Measurements from ENCODE around the gene TCF3.

TCF3 gene

DNA sequence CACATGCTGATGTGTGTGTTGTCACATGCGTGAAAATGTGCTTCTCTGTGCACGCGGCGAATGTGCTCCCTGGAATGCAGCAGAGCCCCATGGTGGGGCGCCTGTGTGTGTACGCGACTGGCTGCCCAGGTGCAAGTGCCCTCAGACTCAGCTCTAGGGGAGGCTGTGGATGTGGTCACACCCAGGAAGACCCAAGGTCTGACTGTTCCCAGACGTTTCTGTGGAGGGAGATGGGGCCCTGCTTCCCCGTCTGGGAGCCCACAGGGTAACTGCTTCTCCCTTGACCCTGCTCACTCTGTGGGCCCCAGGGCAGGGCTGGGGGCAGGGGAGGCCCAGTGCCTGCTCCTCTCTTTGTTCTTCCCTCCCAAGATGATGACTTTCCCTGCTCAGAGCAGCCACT is 39.3 kb downstream of the TCF3 start:
- no peak for DNase-seq (ENCODE audit: extremely low read depth in 1 of 2, low read depth in 1 of 2)

DNA sequence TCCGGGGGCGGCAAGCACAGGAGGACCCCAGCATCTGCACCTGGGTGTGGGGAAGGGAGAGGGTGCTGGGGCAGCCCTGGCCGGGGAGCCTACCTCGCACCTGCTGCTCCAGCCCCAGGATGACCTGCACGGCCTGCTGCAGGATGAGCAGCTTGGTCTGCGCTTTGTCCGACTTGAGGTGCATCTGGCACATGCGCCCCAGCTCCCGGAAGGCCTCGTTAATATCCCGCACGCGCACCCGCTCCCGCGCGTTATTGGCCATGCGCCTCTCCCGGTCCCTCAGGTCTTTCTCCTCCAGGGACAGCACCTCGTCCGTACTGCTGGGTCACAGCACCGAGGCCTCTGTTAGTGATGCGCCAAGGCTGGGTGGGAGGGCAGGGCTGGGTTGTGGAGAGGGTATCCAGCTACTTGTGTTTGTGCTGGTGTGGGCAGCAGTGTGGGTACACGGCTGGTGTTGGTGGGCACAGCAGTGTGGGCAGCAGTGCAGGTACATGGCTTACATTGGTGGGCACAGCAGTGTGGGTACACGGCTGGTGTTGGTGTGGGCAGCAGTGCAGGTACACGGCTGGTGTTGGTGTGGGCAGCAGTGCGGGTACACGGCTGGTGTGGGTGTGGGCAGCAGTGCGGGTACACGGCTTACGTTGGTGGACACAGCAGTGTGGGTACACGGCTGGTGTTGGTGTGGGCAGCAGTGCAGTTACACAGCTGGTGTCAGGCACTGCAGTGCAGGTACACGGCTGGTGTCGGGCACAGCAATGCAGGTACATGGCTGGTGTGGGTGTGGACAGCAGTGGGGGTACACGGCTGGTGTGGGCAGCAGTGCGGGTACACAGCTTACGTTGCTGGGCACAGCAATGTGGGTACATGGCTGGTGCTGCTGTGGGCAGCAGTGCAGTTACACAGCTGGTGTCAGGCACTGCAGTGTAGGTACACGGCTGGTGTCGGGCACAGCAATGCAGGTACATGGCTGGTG is 40.0 kb downstream of the TCF3 start:
- no peak for DNase-seq (ENCODE audit: extremely low read depth in 1 of 2, low read depth in 1 of 2)

DNA sequence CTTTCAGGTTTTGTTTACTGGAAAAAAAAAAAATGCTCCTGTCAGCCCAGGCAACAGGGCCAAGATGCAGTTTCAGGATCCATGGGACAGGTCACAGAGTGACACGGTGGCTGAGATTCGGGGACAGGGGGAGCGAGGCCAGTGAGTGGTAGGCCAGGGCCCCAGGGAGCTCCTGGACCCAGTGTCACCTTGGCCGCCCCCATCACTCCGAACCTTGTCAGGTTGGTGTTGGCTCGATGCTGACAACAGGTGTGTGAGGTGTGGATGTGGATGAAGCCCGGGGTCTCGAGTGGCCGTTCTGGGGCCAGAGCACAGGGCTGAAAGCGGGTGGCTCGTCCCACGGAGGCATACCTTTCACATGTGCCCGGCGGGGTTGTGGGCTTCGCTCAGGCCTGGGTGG is 41.1 kb downstream of the TCF3 start:
- no peak for DNase-seq (ENCODE audit: extremely low read depth in 1 of 2, low read depth in 1 of 2)

DNA sequence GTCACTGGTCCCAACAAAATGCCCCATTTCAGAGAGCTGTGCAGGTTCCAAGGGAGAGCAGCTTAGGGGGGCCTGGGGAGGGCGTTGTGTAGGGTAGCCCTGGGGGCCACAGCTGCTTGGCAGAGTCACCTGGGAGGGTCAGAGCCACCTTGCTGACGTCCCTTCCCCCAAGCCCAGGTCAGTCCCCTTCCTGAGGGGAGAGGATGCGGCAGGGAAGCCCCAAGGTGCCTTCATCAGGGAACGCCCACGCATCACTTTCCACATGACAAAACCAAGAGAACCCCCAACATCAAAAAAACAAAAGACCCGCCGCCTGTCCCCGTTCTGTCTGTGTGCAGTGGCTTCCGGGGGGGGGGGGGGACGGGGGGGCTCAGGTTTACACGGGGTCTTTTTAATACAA is 41.8 kb downstream of the TCF3 start:
- DNase-seq (ENCODE audit: extremely low read depth in 1 of 2, low read depth in 1 of 2): peak in 1 of 2 donors; percentile 25

DNA sequence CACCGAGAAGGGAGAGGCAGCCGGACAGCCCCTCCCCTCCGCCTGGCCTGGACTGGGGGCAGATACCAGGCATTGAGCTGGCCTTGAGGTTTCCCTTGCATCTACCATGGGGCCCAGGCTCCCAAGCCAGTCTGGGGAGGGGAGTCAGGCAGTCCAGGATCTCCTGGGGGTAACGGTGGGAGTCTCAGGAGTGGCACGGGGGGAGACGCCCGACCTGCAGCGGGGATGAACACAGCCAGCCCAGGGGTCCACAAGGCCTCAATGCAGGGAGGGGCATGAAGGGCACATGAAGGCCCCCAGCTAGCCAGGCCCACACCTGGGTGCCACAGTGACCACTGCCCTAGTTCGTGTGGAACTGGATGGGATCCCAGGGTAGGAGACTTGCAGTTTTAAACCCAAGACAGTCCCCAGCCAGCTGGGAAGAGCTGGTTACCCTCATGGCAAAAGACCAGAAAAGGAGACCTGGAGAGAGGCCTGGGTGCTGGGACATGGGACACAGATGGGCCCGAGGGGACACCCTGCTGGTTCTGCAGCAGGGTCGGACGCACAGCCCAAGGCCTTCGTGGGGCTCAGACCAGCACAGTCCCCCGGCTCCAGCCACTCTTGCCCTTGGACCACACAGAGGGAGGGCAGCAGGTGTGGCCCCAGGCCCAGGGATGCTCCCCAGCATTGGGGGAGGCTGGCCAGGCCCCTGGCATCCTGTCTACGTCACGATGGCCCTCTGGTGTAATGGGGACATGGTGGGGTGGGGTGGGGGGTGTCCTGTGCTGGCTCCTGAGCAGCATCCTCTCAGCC is 42.5 kb downstream of the TCF3 start:
- no peak for DNase-seq (ENCODE audit: extremely low read depth in 1 of 2, low read depth in 1 of 2)

DNA sequence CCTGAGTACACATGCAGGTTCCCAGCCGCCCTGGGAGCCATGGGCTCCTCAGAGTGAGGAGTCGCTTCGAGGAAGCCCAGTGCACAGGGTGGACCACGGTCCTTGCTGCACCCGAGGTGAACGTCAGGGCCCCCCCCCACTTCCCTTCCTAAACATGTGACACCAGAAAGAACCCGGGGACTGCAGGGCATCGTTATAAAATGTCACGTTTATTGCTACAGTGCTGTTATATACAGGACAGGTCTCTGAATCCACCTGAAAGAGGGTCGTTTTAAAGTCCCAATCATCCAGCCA is 43.4 kb downstream of the TCF3 start:
- no peak for DNase-seq (ENCODE audit: extremely low read depth in 1 of 2, low read depth in 1 of 2)

DNA sequence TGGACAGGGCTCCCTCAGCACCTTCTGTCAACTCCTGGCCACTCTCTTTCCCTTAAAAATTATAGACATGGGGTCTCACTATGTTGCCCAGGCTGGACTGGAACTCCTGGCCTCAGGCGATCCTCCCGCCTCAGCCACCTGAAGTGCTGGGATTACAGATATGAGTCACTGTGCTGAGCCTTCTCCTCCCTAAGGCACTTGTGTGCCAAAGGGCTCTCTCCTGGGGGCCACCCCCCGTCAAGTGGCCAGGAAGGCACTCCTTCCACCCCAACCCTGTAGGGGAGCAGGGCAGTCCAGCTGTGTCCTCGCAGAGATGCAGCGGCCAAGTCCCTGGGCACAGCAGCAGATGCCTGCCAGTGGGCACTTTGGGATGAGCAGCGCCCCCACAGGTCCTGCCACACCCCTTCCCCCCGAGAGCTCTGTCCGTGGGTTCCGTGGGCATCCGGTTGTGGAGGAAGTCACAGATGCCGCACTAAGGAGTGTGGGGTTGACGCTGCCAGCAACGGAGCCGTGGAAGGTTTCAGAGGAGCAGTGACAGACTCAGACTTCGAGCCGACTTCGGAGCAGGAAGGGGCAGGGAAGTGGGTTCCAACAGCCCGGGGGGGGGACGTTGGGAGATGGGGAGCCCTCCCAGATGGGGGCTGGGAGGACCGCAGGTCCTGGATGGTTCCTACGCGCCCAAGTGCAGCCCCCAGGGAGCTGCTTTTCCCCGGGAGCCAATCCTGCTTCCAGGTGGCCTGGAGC is 43.9 kb downstream of the TCF3 start:
- DNase-seq (ENCODE audit: extremely low read depth in 1 of 2, low read depth in 1 of 2): no peak

DNA sequence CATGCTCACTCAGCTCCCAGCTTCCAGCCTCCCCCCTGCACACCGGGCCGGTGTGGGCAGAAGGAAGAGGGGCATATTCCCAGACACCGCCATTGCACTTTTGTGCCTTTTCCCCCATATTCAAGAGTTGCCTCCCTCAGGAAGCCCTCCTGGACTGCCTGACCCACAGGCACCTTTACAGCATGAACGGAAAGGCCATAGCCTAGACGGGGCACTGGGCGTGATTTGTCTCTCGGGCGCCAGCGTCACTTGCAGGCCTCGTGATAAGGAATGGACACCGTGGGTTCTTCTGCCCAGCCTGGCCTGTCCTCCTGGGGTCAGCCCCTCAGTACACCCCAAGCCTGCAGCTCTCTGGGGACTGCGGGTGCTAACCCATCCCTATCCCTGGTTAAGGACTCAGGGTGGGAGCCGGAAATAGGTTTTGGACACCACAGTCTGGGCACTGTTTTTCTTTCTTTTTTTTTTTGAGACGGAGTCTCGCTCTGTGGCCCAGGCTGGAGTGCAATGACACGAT is 46.2 kb downstream of the TCF3 start:
- DNase-seq (ENCODE audit: extremely low read depth in 1 of 2, low read depth in 1 of 2): no peak

DNA sequence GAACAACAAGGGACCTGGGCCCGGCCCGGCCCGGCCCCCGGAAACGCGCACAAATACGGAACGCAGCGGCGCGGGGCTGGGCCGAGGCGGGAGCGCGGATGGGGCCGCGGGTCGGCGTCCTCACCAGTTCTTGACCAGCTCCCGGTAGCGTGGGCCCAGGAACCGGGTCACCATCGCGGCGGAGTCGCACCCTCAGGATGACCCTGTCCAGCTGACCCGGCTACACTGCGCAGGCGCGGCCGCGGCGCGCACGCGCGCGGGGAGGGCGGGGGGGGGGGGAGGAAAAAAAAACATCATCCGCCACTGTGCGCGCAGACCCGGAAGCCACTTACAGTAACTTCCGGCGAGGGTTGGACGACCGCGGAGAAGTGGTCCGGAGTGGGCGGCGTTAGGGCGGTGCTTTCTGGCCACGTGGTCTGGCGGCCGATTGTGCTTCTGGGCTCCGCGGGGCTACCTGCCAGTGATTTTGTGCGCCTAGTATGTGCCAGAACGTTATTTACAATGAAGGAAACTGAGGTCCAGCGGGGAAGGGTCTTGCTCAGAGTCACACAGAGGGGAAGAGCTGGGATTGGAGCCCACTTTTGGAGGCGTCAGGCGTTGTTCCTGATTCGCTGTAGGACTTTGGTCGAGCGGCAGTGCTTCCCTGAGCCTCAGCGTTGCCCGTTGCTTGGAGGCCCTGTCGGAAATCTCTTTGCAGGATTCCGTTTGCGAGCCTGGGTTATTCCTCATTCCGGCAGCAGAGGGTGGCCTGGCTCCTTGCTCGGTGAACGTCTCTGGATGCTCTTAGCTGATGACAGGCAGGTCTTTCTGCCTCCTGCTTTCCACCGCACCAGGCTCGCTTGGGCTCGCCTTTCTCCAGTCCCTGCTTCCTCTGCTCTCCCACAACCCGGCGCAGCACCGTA is 46.9 kb downstream of the TCF3 start, which contains the start of gene UQCR11:
Gene UQCR11, minus strand, starts transcription at position 227 of the 902 bp plus-strand sequence. Its CDS starts 53 bp downstream, at position 174.
- peak; percentile 81 to 83 for DNase-seq (ENCODE audit: extremely low read depth in 1 of 2, low read depth in 1 of 2)

DNA sequence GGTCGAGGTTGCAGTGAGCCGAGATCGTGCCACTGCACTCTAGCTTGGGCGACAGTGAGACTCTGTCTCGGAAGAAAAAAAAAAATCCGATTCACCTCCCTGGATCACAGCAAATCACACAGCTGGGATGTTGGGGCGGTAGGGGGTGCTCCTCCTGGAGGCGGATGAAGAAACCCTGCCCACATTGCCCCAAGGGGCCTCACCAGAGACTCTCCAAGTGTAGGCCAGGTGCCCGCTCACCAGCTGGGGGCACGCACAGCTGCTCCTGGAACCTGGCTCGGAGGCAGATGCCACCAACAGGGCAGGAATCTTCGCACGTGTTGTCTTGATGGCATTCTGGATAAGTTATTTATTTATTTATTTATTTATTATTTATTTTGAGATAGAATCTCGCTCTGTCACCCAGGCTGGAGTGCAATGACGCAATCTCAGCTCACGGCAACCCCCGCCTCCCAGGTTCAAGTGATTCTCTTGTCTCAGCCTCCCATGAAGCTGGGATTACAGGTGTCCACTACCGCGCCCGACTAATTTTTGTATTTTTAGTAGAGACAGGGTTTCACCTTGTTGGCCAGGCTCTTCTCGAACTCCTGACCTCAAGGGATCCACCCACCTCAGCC is 50.2 kb downstream of the TCF3 start:
- no peak for DNase-seq (ENCODE audit: extremely low read depth in 1 of 2, low read depth in 1 of 2)

DNA sequence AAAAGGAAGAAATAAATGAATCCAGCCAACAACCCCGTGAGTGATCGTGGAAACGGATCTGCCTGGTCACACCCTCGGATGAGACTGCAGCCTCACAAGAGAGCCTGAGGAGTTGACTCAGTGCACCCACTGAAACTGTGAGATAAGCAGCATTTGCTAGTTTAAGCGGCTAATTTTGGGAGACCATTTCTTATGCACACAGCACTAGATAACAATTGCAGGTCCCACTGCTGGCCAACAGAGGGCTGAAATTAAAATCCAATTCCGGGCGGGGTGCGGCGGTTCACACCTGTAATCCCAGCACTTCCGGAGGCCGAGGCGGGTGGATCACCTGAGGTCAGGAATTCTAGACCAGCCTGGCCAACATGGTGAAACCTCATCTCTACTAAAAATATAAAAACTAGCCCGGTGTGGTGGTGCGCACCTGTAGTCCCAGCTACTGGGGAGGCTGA is 50.8 kb downstream of the TCF3 start:
- DNase-seq (ENCODE audit: extremely low read depth in 1 of 2, low read depth in 1 of 2): no peak

DNA sequence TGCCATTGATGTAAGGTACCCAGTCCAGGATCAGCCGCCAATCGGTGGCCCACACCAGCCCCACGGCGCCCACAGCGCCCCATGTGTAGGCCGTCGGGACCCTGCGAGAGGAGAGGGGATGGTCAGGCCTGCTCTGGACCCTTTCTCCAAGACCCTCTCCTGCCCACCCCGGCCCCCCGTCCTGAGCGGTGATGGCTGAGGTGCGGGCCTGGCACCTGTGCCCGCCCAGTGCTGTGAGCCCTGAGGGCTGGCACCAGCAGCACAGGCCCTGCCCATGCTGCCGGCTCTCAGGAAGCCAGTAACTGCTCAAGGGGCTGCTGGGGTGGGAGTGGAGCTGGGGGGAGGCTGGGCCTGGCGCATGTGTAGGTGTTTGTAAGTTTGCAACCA is 53.0 kb downstream of the TCF3 start:
- no peak for DNase-seq (ENCODE audit: extremely low read depth in 1 of 2, low read depth in 1 of 2)

DNA sequence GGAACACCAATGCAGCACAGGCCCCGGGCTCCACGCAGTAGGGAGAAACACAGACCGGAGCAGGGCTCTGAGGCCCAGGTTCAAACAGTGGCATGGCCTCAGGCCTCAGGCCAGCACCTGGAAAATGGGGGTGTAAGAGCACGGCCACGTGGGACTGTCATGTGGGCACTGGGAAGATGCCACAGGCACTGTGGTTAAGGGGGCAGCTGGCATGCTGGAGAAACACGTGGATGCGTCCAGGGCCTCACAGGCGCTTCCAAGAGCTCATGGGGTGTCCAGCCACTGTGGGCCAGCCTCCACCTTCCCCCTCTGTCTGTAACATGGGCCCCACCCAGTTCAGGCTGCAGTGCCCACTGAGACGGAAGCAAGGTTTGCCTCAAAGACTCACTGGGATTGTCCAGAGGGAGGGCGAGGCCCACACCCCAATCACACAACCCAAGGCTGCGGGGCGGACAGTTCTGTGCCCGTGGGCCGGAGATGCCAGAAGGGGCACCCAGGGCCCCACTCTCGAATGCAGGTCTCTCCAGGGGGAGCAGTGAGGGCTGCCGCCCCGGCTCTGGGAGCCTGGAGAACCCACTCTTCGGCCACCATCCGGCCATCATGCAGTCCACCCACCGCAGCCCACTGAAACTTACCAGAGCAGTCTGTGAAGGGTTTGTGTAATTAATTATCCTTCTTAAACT is 53.5 kb downstream of the TCF3 start:
- no peak for DNase-seq (ENCODE audit: extremely low read depth in 1 of 2, low read depth in 1 of 2)

DNA sequence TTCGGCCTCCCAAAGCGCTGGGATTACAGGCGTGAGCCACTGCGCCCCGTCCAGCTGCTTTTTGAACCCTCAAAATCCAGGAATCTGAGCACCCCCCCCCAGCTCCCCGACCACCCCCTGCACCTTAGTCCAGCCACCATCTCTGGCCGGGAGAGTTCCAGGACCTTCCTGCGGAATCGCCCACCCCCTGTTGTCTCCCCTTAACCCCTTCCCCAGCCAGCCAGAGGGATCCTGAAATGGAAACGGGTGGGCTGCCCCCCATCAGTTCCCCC is 59.0 kb downstream of the TCF3 start:
- DNase-seq (ENCODE audit: extremely low read depth in 1 of 2, low read depth in 1 of 2): no peak

DNA sequence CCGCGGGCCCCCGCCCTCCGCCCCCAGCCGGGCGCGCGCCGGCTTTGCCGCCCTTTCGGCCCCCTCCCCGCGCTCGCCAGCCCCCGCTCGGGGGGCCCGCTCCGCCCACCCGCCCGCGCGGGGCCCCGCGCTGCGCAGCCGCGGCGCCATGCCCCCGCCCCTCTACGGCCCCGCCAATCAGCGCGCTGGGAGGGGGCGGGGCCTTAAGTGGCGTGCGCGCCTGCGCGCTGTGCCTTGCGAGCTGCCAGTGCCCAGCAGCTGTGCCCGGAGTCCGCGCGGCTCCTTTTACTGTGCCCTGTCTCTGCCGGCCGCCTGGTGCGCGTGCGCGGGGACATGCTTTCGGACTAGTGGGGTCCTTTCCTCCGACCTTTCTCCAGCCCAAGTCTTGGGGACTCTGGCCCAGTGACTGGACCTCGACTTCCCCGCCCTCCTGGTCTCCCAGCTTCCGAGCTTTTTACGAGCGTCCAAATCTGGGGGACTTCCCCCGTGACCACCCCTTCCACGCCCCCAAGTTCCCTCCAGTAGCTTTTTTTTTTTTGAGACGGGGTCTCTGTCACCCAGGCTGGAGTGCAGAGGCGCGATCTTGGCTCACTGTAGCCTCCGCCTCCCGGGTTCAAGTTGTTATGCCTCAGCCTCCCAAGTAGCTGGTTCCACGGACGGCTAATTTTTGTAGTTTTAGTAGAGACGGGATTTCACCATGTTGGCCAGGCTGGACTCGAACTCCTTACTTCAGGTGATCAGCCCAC is 59.5 kb downstream of the TCF3 start, which contains the start of gene MBD3:
Gene MBD3, minus strand, starts transcription at position 111 of the 746 bp plus-strand sequence. CDS start 234 bp downstream, outside the sequence.
- DNase-seq (ENCODE audit: extremely low read depth in 1 of 2, low read depth in 1 of 2): peak; percentile 53 to 84

DNA sequence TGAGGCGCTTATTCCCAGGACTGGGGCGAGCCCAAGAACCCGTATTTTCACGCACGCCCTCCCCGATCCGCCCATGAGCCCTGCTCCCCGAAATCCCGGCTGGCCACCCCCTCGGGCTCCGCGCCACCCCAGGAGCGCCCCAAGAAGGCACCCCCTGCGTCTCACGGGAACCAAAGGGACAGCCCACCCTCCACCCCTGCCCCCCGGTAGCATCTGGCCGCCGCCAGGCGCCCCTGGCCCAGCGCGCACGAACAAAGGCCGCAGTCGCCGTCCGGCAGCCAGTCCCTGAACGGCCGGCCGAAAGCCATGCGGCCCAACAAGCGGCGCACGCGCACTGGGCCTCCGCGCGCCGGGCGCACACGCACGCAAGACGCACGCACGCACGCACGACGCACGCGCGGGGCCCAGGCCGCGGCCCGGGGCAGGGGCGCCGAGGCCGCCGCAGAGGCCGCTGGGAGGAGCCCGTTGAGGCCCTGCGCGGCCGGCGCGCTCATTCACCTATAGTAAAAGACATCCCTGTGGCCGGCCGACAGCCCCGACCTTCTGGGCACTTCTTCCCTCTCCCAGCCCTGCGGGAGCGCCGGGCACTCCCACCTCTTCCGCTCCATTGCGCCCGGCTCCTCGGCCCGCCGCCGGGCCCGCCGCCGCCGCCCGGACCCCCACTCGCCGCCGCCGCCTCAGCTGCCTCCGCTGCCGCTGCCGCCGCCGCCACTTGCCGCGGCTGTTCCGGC is 60.2 kb downstream of the TCF3 start:
- DNase-seq (ENCODE audit: extremely low read depth in 1 of 2, low read depth in 1 of 2): peak; percentile 44 to 73

DNA sequence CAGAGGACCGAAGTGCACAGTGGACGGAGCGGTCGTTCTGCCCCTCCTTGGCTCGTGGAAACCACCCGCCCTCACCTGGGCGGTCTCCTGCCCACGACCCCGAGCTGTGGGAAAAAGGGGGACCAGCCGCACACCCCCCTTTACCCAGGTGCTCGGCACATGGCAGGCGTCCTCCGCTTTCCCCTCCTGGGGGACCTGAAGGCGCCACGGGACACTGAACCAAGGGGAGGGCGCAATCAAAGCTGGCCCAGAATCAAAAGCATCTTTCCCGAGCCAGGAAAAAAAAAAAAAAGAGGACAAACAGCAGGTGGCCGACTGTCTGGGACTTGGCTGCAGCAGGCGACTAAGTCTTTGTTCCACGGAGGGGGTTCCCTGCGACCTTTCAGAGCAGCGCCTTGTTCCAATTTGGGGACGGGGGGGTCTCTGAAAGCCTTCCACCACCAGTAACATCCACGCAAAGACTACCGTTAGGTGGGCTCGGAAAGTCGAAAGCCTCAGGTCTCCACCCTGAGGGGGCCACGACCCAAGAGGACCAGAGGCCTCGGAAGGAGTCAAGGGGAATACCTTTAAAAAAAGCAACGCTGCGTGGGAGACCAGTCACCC is 60.9 kb downstream of the TCF3 start:
- no peak for DNase-seq (ENCODE audit: extremely low read depth in 1 of 2, low read depth in 1 of 2)
